ENCODE measurements around the gene PRKCA. TPM values are rescaled to one million over a fixed set of nuclear protein-coding genes. Genes with fewer than 3 reads are reported as not detected.
A peak's percentile ranks its signal among the peaks of the same experiment; 100 is the strongest.

Gene PRKCA
- polyA plus RNA-seq, 2 of the 4 experiments (the other 2 are of a cell fraction) = 28.8 to 65.0 TPM

DNA sequence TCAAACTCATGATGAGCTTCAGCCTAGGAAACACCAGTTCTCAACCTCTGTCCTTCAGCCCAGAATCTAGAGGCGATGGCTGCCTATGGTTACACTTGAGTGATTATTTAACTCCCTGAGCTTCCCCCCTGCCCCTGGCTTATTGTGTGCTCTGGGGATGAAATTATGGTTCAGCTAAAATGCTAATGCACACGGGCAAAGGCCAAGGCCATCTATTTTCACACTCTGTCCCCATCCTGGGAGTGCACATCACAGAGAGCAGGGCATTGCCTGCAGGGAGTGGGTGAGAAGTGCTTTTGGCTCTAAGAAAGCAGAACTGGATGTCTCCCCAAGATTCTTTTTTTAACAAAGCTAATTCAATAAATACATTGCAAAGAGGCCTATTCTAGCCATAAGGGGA is 510.9 kb downstream of the PRKCA start:
- ChIA-PET CTCF (interaction anchor here (1.4 to 1.6 kb wide), 3 partner anchors 9 to 87 kb away, joined by 3 to 11 read pairs (median 6); no protein-coding TSS in a partner anchor), POLR2A (no interaction called here)
- H3K4me1 ChIP-seq = no peaks in the 10 kb centered on the region
- no peak overlapping the region for H3K4me2 ChIP-seq
- FAIRE-seq (no peak), DNase-seq (ENCODE audit: low read depth in 1 of 2, low spot score in 1 of 2) (no peak), ATAC-seq (peak in 1 of 2 experiments; percentile 31; a peak in 3 of 6 replicates)
- 46% methylated on average over 2 of the region's 2 CpGs for WGBS (ENCODE audit: missing lambda C conversion rate)
- H3K4me3 ChIP-seq = no peak overlapping the region
- H3K27ac ChIP-seq = no peak overlapping the region
- H3K9me3 ChIP-seq = peaks cover 16% of the 10 kb centered on the region
- TF ChIP-seq POLR2A (IDR thresholded peaks at IDR 0.05; ENCODE audit: low read length) (no peak), NPAS2 (CRISPR knock-in tag; IDR thresholded peaks at IDR 0.05; ENCODE audit: borderline replicate concordance) (no peak), HOXB5 (CRISPR knock-in tag; IDR thresholded peaks at IDR 0.05) (no peak), RAD21 (conservative IDR thresholded peaks at IDR 0.05 in 1 of 2, IDR thresholded peaks at IDR 0.05 in 1 of 2) (no peak), JUNB (IDR thresholded peaks at IDR 0.05) (no peak), POLR2AphosphoS2 (conservative IDR thresholded peaks at IDR 0.05; ENCODE audit: low read length) (no peak), RCOR1 (IDR thresholded peaks at IDR 0.05; ENCODE audit: low read depth, low read length) (no peak)
- TF ChIP-seq, protein P1, sequence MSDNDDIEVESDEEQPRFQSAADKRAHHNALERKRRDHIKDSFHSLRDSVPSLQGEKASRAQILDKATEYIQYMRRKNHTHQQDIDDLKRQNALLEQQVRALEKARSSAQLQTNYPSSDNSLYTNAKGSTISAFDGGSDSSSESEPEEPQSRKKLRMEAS (IDR thresholded peaks at IDR 0.05) = no peak
- TF ChIP-seq, protein P2, sequence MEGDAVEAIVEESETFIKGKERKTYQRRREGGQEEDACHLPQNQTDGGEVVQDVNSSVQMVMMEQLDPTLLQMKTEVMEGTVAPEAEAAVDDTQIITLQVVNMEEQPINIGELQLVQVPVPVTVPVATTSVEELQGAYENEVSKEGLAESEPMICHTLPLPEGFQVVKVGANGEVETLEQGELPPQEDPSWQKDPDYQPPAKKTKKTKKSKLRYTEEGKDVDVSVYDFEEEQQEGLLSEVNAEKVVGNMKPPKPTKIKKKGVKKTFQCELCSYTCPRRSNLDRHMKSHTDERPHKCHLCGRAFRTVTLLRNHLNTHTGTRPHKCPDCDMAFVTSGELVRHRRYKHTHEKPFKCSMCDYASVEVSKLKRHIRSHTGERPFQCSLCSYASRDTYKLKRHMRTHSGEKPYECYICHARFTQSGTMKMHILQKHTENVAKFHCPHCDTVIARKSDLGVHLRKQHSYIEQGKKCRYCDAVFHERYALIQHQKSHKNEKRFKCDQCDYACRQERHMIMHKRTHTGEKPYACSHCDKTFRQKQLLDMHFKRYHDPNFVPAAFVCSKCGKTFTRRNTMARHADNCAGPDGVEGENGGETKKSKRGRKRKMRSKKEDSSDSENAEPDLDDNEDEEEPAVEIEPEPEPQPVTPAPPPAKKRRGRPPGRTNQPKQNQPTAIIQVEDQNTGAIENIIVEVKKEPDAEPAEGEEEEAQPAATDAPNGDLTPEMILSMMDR (IDR thresholded peaks at IDR 0.05) = no peak

DNA sequence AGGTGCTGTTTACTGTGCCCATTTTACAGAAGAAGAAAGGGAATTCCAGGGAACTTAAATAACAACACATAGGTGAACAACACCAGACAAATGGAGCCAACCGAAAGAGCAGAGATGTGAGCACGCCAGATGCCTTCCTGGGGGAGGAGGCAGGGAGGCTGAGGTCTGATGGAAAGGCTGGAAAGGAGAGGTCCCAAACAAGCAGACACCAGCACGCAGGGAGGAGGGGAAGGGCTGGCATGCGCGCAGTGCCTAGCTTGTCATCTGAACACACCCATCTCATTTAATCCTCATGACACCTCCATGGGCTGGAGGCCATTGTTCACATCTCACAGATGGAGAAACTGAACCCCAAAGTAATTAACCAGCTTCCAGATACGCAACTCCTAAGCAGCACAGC is 511.6 kb downstream of the PRKCA start:
- no peak overlapping the region for H3K4me2 ChIP-seq
- no peak for FAIRE-seq
- ATAC-seq = no peak; a peak in 2 of 6 replicates
- H3K4me3 ChIP-seq = no peak overlapping the region
- TF ChIP-seq, protein P1 (IDR thresholded peaks at IDR 0.05) = no peak
- TF ChIP-seq FOXS1 (CRISPR knock-in tag; IDR thresholded peaks at IDR 0.05) (no peak), MAZ (IDR thresholded peaks at IDR 0.05; ENCODE audit: borderline replicate concordance, low read depth, low read length) (no peak), ZSCAN20 (CRISPR knock-in tag; IDR thresholded peaks at IDR 0.05) (no peak), ESRRA (IDR thresholded peaks at IDR 0.05; ENCODE audit: borderline replicate concordance, low read length) (no peak), MYC (IDR thresholded peaks at IDR 0.05; ENCODE audit: borderline replicate concordance, low read length) (no peak), KDM1A (IDR thresholded peaks at IDR 0.05; ENCODE audit: low read depth) (no peak), CEBPB (IDR thresholded peaks at IDR 0.05) (no peak), FOSB (CRISPR knock-in tag; IDR thresholded peaks at IDR 0.05) (no peak), HES2 (IDR thresholded peaks at IDR 0.05) (no peak)
- ChIA-PET POLR2A (no interaction called here), CTCF (interaction anchor here (1.6 kb wide), 1 partner anchor 11 kb away, joined by 11 read pairs; no protein-coding TSS in a partner anchor)
- no peak overlapping the region for H3K27ac ChIP-seq
- 71% methylated on average over 6 of the region's 6 CpGs for WGBS (ENCODE audit: missing lambda C conversion rate)
- no peak for DNase-seq (ENCODE audit: low read depth in 1 of 2, low spot score in 1 of 2)
- no peaks in the 10 kb centered on the region for H3K4me1 ChIP-seq
- peaks cover 16% of the 10 kb centered on the region for H3K9me3 ChIP-seq

DNA sequence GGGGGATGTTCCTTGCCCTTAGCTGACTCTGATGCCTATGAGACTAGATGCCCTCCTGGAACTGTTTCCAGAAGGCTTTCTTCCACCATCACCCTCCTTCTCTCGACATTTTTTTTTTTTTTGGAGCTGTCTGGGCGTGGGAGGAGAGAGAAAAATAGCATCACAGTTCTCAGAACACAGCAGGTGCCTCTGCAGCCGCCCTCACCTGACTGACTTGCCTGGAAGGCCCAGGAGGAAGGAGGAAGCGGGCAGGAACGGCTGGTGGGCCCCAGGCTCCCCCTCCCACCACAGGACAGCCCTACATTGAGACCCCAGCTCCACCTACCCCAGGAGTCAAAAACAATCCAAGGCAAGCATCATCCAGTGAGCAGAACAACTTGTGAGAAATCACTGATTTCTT is 512.2 kb downstream of the PRKCA start:
- Histone ChIP-seq H3K4me1 (no peaks in the 10 kb centered on the region), H3K4me3 (no peak overlapping the region), H3K9me3 (peaks cover 16% of the 10 kb centered on the region), H3K27ac (no peak overlapping the region), H3K4me2 (no peak overlapping the region)
- ATAC-seq = no peak
- ChIA-PET CTCF (interaction anchor here (0.8 kb wide), 1 partner anchor 37 kb away, joined by 3 read pairs; no protein-coding TSS in a partner anchor), POLR2A (no interaction called here)
- 32% methylated on average over 5 of the region's 5 CpGs for WGBS (ENCODE audit: missing lambda C conversion rate)
- DNase-seq (ENCODE audit: low read depth in 1 of 2, low spot score in 1 of 2) = no peak
- FAIRE-seq = no peak
- TF ChIP-seq JUNB (IDR thresholded peaks at IDR 0.05) (no peak), ESRRA (IDR thresholded peaks at IDR 0.05; ENCODE audit: borderline replicate concordance, low read length) (no peak), TFCP2L1 (CRISPR knock-in tag; IDR thresholded peaks at IDR 0.05) (no peak), RFX5 (IDR thresholded peaks at IDR 0.05) (no peak), RAD21 (conservative IDR thresholded peaks at IDR 0.05 in 1 of 2, IDR thresholded peaks at IDR 0.05 in 1 of 2) (no peak), KDM5A (IDR thresholded peaks at IDR 0.05) (no peak), SMC3 (IDR thresholded peaks at IDR 0.05) (no peak), CHD2 (IDR thresholded peaks at IDR 0.05; ENCODE audit: low read length, partially characterized antibody) (no peak), NPAS2 (CRISPR knock-in tag; IDR thresholded peaks at IDR 0.05; ENCODE audit: borderline replicate concordance) (no peak), EHF (CRISPR knock-in tag; IDR thresholded peaks at IDR 0.05) (no peak), BHLHE40 (IDR thresholded peaks at IDR 0.05; ENCODE audit: low read depth, low read length) (no peak), FOSB (CRISPR knock-in tag; IDR thresholded peaks at IDR 0.05) (no peak), MAFK (IDR thresholded peaks at IDR 0.05; ENCODE audit: partially characterized antibody) (no peak), RARB (CRISPR knock-in tag; IDR thresholded peaks at IDR 0.05) (no peak)
- TF ChIP-seq, protein P3, sequence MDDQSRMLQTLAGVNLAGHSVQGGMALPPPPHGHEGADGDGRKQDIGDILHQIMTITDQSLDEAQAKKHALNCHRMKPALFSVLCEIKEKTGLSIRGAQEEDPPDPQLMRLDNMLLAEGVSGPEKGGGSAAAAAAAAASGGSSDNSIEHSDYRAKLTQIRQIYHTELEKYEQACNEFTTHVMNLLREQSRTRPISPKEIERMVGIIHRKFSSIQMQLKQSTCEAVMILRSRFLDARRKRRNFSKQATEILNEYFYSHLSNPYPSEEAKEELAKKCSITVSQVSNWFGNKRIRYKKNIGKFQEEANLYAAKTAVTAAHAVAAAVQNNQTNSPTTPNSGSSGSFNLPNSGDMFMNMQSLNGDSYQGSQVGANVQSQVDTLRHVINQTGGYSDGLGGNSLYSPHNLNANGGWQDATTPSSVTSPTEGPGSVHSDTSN (IDR thresholded peaks at IDR 0.05) = no peak
